G401.6 (cell line): Measurements from ENCODE around the gene IL10RA.
"Not testable (repeated sequence)": the region's sequence is repeated elsewhere in the genome, so short reads cannot be mapped to it uniquely, and the experiment has no call there.

ENCODE experiments used
- FAIRE-seq: peaks from 2 replicates; lab custom pipeline; 2012; peaks lifted over from hg19 to GRCh38; lab: Jason Lieb, UNC

Gene IL10RA

DNA sequence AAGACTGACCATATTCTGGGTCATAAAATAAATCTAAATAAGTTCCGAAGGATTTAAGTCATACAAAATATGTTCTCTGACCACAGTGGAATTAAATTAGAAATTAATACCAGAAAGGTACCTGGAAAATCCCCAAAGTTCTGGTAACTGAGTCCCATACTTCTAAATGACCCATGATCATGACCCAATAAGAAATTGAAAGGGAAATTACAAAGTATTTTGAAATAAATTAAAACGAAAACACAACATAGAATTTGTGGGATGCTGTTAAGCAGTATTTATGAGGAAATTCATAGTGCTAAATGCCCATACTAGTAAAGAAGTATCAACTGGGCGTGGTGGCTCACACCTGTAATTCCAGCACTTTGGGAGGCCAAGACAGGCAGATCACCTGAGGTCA is 23.4 kb upstream of the IL10RA start:
- FAIRE-seq, result no peak

- no peak for FAIRE-seq
Measured at GRCh38 chr11:117966908-117967307, 19.3 kb upstream of the IL10RA start.

- no peak for FAIRE-seq
Measured at GRCh38 chr11:117969160-117969991, 16.8 kb upstream of the IL10RA start.

- no peak for FAIRE-seq
Measured at GRCh38 chr11:117970400-117971024, 15.7 kb upstream of the IL10RA start.

- FAIRE-seq, result no peak
Measured at GRCh38 chr11:117972044-117972443, 14.2 kb upstream of the IL10RA start.

GRCh38 chr11:117972629-117973502 is 13.3 kb upstream of the IL10RA start:
- FAIRE-seq, result no peak

DNA sequence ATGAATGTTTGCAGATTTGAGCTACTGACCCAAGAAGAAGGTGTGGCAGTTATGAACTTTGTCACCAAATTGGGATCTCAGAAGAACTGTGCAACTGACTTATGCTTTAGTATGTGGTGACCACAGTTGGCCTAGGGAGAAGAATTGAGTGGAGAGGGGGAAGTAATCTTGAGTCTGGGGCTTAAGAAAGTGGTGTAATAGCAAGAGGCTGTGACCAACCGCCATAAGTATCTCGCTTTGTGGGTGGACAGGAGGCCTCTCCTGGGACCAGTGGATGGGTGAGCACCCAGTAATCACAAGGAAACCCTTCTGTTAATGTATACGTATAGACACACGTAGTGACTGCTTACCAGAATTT is 12.7 kb upstream of the IL10RA start:
- no peak for FAIRE-seq

GRCh38 chr11:117976445-117976844 is 9.7 kb upstream of the IL10RA start:
- FAIRE-seq, result no peak

GRCh38 chr11:117977029-117977428 is 9.2 kb upstream of the IL10RA start:
- no peak for FAIRE-seq

- not testable (repeated sequence) for FAIRE-seq
Measured at GRCh38 chr11:117977612-117978264, 8.5 kb upstream of the IL10RA start.

- not testable (repeated sequence) for FAIRE-seq
Measured at GRCh38 chr11:117978291-117978910, 7.8 kb upstream of the IL10RA start.

DNA sequence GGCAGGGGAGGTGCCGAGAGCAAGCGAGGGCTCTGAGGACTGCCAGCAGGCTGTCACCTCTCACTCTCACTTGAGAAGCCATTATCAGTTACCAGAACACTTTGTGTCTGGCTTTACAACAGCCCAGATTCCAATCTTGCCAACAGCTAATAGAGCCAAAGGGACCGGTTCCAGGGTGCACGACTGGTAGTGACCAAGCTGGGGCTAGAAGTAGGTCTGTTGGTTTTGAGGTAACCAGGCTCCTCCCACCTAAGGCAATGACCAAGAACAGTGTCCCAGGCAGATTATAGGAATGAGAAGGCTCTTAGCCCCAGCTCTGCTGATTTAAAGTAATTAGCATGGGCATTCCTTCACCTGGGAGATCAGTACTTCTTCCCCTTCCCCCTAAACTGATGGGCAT is 7.2 kb upstream of the IL10RA start:
- no peak for FAIRE-seq

DNA sequence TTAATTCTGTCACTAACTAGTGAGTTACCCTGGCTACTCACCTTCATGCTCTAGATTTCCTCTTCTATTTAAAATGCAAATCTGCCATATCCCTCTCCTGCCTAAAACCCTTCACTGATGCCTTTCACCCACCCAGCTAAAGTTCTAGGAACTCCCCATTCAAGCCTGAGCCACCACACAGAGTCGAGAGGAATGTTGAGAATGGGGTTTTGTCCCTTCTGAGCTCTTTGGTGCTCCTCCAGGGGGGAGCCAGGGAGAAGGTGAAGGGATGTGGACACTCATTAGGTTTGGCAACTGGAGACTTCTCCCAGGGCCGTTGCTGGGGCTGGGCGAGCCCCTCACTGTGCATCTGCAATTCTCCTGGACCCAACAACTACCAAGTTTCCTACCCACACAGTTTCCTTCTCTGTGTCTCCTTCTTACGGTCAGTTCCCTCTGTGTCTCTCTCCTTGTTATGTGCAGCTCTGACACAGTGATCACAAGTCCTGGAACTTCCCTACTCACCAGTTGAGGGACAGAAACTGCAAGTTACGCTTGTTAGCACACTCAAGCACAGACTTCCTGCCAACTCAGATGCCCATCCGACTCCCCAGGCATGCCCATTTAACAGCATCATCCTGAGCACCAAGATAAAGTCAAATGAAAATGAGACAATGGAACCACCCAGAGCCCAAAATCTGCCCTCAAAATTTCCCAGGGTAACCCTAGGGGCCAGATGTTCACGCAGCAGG is 6.5 kb upstream of the IL10RA start:
- FAIRE-seq, result no peak

DNA sequence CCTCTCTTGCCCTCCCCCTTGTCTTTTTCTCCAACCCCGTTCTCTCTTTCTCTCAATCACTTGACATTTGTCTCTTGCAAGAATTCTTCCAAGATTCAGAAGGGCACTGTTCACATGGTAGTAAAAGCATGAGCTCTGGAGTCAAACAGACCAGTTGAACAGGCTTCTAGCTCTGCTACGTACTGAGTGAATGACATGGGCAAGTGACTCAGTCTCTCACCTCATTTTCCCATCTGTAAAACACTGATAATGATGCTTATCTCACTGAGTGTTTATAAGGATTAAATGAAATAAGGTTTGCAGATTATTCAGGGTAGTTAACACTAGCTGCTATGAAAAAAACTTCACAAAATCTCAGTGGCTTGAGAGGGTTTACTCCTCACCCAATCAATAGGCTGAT is 5.9 kb upstream of the IL10RA start:
- no peak for FAIRE-seq

- no peak for FAIRE-seq
Measured at GRCh38 chr11:117980720-117981119, 5.5 kb upstream of the IL10RA start.

DNA sequence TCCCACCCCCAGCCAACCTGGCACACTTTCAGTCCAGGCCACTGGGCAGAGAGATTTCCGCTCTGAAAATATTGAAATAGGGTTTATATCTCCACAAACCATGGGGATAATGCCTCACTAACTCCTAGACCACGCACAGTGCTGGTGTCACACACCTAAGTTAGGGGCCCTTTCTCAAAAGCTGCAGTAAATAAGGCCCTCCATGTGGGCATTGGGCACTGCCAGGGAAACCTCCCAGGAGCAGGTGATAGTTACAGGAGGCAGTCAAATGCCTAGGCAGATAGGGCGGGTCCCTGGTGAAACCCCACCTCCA is 3.1 kb upstream of the IL10RA start:
- no peak for FAIRE-seq

- no peak for FAIRE-seq
Measured at GRCh38 chr11:117984476-117984875, 1.7 kb upstream of the IL10RA start.

DNA sequence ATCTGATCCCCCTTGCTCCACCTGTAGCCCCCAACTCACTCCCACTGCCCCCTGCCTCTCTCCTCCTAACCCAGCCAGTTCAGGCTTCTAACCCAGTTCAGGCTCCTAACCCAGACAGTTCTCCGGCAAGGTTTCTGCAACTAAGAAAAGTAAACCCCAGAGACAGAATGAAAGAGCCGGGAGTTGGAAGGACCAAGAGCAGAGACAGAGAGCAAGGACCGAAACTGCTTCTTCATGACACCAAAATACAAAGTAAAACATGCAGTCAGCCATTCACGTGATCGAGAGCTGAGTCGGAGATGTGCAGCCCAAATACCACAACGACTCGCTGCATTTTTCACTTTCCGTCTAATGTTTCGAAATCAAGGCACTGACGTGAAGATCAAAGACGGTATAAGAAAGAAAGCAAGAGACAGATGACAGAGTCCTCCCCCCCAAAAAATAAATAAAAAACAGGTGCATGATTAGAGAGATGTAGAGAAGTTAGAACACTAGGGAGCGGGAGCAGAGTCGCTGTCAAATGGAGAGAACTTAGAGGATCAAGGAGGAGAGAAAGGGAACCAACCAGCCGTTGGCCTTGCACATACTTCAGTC is 884 bp downstream of the IL10RA start:
- FAIRE-seq, result no peak

DNA sequence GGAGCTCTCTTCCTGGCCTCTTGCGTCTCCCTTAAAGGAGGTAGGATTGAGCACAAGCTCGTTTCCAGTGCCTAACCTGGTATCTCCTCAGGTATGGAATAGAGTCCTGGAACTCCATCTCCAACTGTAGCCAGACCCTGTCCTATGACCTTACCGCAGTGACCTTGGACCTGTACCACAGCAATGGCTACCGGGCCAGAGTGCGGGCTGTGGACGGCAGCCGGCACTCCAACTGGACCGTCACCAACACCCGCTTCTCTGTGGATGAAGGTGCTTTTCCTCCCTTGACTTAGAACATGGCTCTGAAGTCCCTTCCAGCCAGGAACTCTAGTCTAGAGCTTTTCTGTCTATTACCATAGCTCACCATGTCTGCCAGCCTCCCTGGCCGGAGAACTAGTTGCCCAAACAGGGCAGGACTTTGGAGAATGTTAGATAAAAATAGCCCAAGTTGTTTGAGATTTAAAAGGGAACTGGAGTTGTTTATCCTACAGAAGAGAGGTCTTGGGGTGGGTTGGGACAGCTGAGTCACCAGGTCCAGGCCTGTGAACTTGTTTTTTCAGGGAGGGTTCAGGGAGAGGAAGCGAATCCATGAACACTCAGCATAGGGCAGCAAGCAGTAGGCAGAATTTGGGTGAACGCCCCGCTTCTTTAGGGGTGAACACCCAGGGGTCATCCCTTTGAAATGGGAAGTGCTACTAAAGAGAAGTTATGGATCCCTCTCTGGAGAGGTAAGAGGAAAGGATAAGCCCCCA is 3.3 kb downstream of the IL10RA start:
- no peak for FAIRE-seq

- FAIRE-seq, result no peak
Measured at GRCh38 chr11:117992136-117992535, 5.9 kb downstream of the IL10RA start.
